Rectal smooth muscle tissue (tissue), 1 donor: ENCODE results near the gene LRRC41.

Experiments
- H3K27ac ChIP-seq: one replicate; pipeline ENCODE4 v1.7.0; 2013; ENCODE audit warnings: low read depth, low read length, inconsistent platforms
- H3K27me3 ChIP-seq: one replicate; pipeline ENCODE4 v1.7.0; 2013; ENCODE audit warnings: low read length; ENCODE audit not compliant: control insufficient read depth, insufficient read depth
- H3K36me3 ChIP-seq: one replicate; pipeline ENCODE4 v1.7.0; 2013; ENCODE audit warnings: low read length; ENCODE audit not compliant: control insufficient read depth, insufficient read depth
- H3K4me1 ChIP-seq: one replicate; pipeline ENCODE4 v1.7.0; 2013; ENCODE audit warnings: low read length; ENCODE audit not compliant: control insufficient read depth, insufficient read depth
- H3K4me3 ChIP-seq: one replicate; pipeline ENCODE4 v1.7.0; 2013; ENCODE audit warnings: low read length
- H3K9ac ChIP-seq: one replicate; pipeline ENCODE4 v1.7.0; 2013; ENCODE audit warnings: low read length

The LRRC41 gene, protein sequence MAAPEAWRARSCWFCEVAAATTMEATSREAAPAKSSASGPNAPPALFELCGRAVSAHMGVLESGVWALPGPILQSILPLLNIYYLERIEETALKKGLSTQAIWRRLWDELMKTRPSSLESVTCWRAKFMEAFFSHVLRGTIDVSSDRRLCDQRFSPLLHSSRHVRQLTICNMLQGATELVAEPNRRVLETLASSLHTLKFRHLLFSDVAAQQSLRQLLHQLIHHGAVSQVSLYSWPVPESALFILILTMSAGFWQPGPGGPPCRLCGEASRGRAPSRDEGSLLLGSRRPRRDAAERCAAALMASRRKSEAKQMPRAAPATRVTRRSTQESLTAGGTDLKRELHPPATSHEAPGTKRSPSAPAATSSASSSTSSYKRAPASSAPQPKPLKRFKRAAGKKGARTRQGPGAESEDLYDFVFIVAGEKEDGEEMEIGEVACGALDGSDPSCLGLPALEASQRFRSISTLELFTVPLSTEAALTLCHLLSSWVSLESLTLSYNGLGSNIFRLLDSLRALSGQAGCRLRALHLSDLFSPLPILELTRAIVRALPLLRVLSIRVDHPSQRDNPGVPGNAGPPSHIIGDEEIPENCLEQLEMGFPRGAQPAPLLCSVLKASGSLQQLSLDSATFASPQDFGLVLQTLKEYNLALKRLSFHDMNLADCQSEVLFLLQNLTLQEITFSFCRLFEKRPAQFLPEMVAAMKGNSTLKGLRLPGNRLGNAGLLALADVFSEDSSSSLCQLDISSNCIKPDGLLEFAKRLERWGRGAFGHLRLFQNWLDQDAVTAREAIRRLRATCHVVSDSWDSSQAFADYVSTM

DNA sequence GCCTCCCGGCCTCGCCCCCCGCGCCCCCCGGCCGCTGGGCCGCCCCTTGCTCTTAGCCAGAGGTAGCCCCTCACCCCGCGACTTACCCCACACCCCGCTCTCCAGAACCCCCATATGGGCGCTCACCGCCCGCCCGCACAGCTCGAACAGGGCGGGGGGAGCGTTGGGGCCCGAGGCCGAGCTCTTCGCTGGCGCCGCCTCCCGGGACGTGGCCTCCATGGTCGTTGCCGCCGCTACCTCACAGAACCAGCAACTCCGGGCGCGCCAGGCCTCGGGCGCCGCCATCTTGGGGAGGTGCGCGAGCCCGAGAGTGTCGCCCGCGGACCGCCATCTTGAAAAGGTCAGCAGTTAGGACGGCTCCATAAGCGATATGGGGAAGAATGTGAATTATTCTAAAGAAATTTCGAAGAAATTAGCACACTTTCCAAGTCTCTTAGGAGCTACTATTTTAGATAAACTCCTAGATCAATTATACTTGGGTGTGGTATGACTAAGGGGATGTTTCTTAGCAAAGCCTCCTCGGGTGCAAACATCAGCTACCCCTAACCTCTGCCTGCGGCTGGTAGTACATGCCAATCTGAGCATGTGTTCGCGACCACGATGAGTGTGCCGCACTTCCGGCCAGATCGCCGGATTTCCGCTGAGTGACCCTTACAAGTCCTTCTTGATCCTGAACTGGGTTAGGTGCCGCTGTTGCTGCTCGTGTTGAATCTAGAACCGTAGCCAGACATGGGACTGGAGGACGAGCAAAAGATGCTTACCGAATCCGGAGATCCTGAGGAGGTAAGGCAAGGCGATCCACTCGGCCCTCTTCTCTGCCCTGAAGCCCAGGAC is at the start of gene LRRC41, which contains the start of gene UQCRH:
TSS of gene LRRC41 (minus strand) at position 579 of the 834 bp plus-strand sequence. CDS start at position 285, 294 bp downstream.
TSS of gene UQCRH (plus strand) at position 661 of the 834 bp plus-strand sequence. CDS start at position 730, 69 bp downstream.
- Histone ChIP-seq H3K4me3 (peak within 1 kb of the TSS; percentile 81), H3K27ac (peak within 1 kb of the TSS; percentile 98), H3K4me1 (peaks cover 17% of the 10 kb centered on the region), H3K27me3 (no peaks in the 10 kb centered on the region), H3K36me3 (no peaks in the 10 kb centered on the region), H3K9ac (peak within 1 kb of the TSS; percentile 99)

DNA sequence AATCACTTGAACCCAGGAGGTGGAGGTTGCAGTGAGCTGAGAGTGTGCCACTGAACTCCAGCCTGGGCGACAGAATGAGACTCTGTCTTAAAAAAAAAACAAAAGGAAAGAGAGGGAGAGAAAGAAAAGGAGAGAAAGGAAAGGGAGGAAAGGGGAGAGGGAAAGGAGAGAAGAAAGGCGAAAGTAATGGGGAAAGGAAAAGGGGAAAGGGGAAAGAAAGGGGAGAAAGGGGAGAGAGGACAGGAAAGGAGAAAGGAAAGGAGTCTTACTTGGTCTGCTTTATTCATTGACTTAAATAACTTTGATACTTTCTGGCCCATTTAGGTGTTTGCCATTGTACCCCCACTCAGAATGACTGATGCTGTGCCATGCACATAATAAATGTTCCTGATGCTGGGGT is 48.9 kb upstream of the LRRC41 start:
- Histone ChIP-seq H3K4me1 (no peaks in the 10 kb centered on the region), H3K27ac (no peak overlapping the region), H3K27me3 (no peaks in the 10 kb centered on the region), H3K4me3 (no peak overlapping the region), H3K9ac (no peak overlapping the region), H3K36me3 (peaks cover 24% of the 10 kb centered on the region)

DNA sequence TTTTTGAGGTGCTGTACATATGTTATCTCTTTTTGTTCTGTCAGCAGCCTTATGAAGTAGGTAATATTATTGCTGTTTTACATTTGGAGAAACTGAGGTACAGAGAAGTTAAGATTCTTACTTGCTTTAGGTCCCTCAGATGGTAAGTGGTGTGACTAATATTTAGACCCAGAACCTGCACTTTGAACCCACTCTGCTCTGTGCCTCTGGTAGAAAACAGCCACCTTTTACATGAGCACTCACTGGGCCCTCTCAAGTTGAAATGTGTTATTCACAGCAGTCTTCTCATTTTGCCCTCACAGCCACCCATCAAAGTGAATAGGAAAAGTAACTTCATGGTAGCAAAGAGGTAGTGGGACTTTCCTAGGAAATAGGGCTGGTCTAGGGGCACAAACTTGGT is 41.9 kb upstream of the LRRC41 start:
- H3K36me3 ChIP-seq, result peaks cover 22% of the 10 kb centered on the region
- H3K27me3 ChIP-seq, result no peaks in the 10 kb centered on the region
- H3K4me3 ChIP-seq, result no peak overlapping the region
- no peaks in the 10 kb centered on the region for H3K4me1 ChIP-seq
- H3K27ac ChIP-seq, result no peak overlapping the region
- H3K9ac ChIP-seq, result no peak overlapping the region

DNA sequence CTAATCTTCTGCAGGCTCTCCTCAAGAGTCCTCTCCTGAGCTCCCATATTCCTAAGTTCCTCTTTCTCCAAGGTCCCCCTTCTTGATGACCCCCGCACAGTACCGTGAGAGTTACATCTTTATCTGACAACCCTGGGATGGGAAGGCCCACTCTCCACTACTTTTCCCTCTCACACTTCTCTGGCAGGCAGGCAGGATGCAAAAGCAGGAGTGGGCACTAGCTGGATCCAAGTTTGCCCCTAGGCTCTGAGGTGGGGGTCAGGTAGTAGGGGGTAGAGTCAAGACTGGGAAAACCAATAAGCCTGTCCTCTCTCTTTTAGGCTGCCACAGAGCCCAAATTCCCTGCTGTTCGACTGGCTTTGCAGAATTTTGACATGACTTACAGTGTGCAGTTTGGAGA is 41.1 kb upstream of the LRRC41 start:
- Histone ChIP-seq H3K9ac (no peak overlapping the region), H3K4me3 (no peak overlapping the region), H3K27me3 (no peaks in the 10 kb centered on the region), H3K36me3 (peaks cover 19% of the 10 kb centered on the region), H3K27ac (no peak overlapping the region), H3K4me1 (no peaks in the 10 kb centered on the region)

DNA sequence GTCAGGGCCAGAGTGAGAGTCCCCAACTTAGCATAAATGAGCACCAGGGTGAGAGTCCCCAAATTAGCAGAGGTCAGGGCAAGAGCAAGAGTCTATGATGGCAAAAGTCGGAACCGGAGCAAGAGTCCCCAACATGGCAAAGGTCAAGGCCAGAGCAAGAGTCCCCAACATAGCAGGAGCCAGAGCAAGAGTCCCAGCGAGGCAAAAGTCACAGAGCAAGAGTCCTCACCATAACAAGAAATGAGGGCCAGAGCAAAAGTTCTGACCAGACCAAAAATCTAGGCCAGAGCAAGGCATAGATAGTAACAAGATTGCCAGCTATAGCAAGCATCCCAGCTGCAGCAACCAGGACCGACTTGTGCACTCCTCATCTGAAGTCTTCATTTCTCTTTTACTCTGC is 40.3 kb upstream of the LRRC41 start:
- no peak overlapping the region for H3K9ac ChIP-seq
- no peak overlapping the region for H3K27ac ChIP-seq

DNA sequence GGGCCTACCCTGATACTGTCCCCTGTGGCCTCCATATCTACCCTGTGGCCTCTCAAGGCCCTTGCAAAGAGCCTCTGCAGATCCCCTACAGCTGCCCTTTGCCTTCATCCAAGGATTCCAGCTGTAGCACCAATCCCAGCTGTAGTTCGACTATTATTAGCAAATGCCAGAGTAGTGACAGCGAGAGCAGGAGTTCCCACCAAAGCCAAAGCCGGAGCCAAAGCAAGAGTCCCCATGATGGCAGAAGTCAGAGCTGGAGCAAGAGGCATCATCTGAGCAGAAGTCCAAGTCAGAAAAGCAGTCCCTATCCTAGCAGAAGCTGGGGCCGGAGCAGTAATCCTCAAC is 39.9 kb upstream of the LRRC41 start:
- H3K27me3 ChIP-seq, result no peaks in the 10 kb centered on the region
- no peak overlapping the region for H3K4me3 ChIP-seq
- no peaks in the 10 kb centered on the region for H3K4me1 ChIP-seq
- H3K9ac ChIP-seq, result no peak overlapping the region
- H3K27ac ChIP-seq, result no peak overlapping the region
- H3K36me3 ChIP-seq, result peaks cover 17% of the 10 kb centered on the region

More for the DNA sequence above, 40.3 kb upstream of the LRRC41 start:
- Histone ChIP-seq H3K27me3 (no peaks in the 10 kb centered on the region), H3K4me3 (no peak overlapping the region), H3K4me1 (no peaks in the 10 kb centered on the region), H3K36me3 (peaks cover 17% of the 10 kb centered on the region)

DNA sequence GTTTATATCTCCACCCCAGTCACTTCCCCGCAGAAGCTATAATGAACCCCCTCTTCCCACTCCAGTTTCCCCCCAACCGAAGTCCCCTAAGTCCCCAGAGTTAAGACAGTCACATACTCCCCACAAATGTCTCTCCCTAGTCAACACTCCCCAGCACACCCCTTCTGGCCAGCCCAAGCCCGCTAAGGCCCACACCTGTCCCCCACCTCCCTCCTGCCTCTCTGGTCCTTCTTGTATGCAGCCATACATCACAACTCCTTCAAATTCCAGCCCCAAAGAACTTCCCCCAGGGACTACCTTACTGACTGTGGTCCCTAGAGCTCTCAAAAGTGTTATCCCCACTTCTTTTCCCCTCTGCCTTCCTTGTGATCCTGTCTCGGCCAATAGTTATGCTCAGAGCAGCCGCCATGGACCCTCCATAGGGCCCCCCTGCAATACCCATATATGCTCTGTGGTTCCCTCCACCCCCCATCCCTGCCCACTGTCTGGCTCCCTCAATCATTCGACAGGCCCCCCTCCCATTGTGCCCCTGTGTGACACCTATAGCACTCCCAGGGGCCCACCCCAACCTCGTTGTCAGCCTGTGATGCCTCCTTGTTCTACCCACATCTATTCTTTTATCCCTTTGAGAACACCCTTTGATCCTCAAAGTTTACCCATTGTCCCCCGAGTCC is 39.4 kb upstream of the LRRC41 start:
- Histone ChIP-seq H3K27ac (no peak overlapping the region), H3K4me1 (no peaks in the 10 kb centered on the region), H3K4me3 (no peak overlapping the region), H3K36me3 (peaks cover 17% of the 10 kb centered on the region), H3K9ac (no peak overlapping the region), H3K27me3 (no peaks in the 10 kb centered on the region)

DNA sequence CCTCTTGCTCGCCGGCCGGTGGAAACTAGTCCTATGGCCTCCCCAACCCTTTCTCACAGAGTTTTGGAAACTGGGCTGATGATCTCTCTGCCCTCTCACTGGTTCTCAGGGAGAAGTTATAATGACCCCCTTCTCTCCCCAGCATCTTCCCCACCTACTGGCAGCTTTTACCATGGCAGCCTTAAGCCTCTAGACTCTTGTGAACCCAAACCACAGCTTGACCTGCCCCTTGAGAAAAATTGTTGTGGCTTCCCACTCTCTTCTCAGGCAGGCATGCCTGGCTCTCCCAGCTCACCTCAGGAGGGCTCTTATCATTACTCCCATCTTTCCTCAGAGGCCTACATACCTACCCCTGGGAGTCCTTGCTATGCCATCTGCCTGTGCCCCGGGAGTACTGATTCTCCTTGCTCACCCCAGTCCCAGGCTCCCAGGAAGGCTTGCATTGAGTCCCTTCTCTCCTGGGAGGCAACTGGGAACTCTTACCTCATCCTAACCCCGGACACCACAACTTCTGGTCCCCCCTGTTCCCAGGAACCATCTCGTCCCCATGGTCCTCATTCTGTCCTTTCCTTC is 38.8 kb upstream of the LRRC41 start:
- H3K9ac ChIP-seq, result no peak overlapping the region
- H3K36me3 ChIP-seq, result peaks cover 17% of the 10 kb centered on the region
- no peaks in the 10 kb centered on the region for H3K27me3 ChIP-seq
- H3K27ac ChIP-seq, result peak overlapping the region; percentile 94
- no peak overlapping the region for H3K4me3 ChIP-seq
- no peaks in the 10 kb centered on the region for H3K4me1 ChIP-seq

DNA sequence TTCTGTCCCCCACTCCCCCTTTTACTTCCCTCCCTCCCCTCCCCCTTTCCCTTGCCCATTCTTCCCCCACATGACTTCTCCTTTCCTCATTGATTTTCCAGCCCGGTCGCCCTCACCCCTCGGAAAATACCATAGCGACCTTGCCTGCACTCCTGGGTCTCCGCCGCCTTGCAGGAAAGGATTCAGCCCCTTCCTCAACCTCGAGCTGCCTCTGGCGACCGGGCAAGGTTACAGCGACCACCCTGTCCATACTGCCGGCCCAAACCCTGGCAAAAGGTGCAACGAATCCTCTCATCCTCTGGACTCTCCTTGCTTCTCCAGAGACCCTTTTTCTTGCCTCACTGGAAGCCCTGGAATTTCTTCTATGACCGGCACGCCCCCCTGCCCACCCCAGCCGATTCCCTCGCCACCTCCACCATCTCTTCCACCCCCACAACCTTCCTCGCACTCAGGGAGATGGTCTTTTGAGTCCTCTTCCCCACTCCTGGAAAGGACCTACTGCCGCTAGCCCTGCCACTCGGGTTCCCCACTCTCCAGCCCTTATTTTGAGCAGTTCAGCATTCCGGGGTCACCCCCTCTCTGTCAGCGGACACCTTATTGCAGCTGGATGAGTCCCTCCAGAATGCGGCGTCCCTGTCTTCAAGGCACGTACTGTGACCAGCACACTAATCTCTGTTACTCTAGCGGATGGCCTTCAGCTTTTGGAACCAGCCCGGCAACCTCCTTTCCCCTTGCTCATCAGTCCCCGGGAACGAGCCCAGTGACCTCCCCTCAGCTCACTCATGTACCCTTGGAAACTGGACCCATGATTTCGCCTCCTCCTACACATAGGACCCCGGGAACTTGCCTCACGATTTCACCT is 38.0 kb upstream of the LRRC41 start:
- no peaks in the 10 kb centered on the region for H3K27me3 ChIP-seq
- H3K9ac ChIP-seq, result peak overlapping the region; percentile 38
- H3K36me3 ChIP-seq, result peaks cover 14% of the 10 kb centered on the region
- H3K4me3 ChIP-seq, result peak overlapping the region; percentile 98
- H3K4me1 ChIP-seq, result no peaks in the 10 kb centered on the region
- peak overlapping the region; percentile 94 for H3K27ac ChIP-seq

DNA sequence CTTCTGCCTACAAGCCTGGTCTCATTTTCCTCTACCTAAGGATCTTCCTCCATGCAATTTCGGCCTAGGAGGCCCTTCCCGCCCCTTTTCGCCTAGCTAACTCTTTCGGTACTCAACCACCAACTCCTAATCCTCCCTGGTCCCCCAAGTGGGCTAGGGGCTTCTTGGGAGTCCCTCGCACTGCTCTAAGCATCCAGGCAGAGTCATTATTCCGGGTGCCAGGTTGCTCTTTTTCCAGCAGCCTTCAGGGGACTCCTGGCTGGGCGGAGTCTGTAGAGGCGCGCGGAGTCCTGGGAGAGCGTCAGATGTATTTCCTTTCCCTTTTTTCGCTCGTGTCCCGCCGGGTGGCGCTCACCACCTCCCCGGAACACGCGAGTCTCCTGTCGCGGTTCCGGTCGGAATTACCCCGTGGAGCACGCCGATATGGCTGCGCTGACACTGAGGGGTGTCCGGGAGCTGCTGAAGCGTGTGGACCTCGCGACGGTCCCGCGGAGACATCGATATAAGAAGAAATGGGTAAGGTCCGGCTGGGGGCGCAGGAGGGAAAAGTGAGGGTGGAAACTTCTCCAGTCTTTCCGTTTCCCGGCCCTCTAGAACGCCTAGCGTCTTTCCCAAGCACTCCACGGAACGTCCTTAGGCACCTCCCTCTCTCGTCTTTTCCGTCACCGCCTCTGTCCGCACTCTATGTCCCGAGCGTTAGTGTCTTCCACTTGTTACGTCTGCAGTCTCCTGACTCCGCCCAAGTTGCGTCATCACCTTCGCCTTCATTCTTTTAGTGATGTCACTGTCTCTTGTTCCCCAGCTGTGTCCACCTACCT is 37.2 kb upstream of the LRRC41 start, which contains the start of gene NSUN4:
TSS of gene NSUN4 (plus strand) at position 404 of the 818 bp plus-strand sequence. CDS start at position 424, 20 bp downstream.
- peak within 1 kb of the TSS; percentile 99 for H3K9ac ChIP-seq
- H3K4me1 ChIP-seq, result no peaks in the 10 kb centered on the region
- peak within 1 kb of the TSS; percentile 98 for H3K4me3 ChIP-seq
- no peaks in the 10 kb centered on the region for H3K27me3 ChIP-seq
- H3K36me3 ChIP-seq, result peaks cover 14% of the 10 kb centered on the region
- peak within 1 kb of the TSS; percentile 94 for H3K27ac ChIP-seq
